WTC11 (cell line): ENCODE results near the gene RPLP1. TPM values are rescaled to one million over a fixed set of nuclear protein-coding genes. Genes with fewer than 3 reads are reported as not detected.

Experiments used
- ATAC-seq: fragments of 200-7000 bp; cut with Tn5 transposase; 2 replicates; pipeline ENCODE4 v1.10.0; 2021; ENCODE audit warnings: mild to moderate bottlenecking, moderate library complexity
- CTCF ChIA-PET: fragments of 300-600 bp; sonication (Branson Sonifier 250); formaldehyde crosslinking; loops from one replicate; lab custom pipeline; 2021; ENCODE audit warnings: antibody characterized with exemption; lab: Charles Lee
- POLR2A ChIA-PET: fragments of 350-600 bp; sonication (Branson Sonifier 250); formaldehyde crosslinking; loops from one replicate; lab custom pipeline; 2021; ENCODE audit warnings: antibody characterized with exemption; lab: Charles Lee
- DNase-seq: peaks from one replicate; pipeline ENCODE4 v3.0.0; 2021; ENCODE audit warnings: low spot score
- H3K27ac Mint-ChIP-seq: 2 replicates; pipeline ENCODE4 v1.8.0; 2021; ENCODE audit warnings: mixed read lengths
- H3K27me3 Mint-ChIP-seq: 2 replicates; pipeline ENCODE4 v1.8.0; 2021; ENCODE audit warnings: low read depth, mild to moderate bottlenecking, moderate library complexity, mixed read lengths
- H3K36me3 Mint-ChIP-seq: 2 replicates; pipeline ENCODE4 v1.8.0; 2021; ENCODE audit warnings: mixed read lengths
- H3K4me1 Mint-ChIP-seq: 2 replicates; pipeline ENCODE4 v1.8.0; 2022; ENCODE audit warnings: mixed read lengths
- H3K4me3 Mint-ChIP-seq: 2 replicates; pipeline ENCODE4 v1.8.0; 2021; ENCODE audit warnings: mild to moderate bottlenecking, moderate library complexity, mixed read lengths
- H3K9me3 Mint-ChIP-seq: 2 replicates; pipeline ENCODE4 v1.8.0; 2021; ENCODE audit warnings: mixed read lengths
- ATF2 ChIP-seq: sonication (generic); formaldehyde crosslinking; IDR thresholded peaks from 2 replicates; pipeline ENCODE4 v1.8.1; 2022; ENCODE audit warnings: low read depth, missing genetic modification reagents, borderline replicate concordance
- ATF3 ChIP-seq: sonication (generic); formaldehyde crosslinking; conservative IDR thresholded peaks from 2 replicates; pipeline ENCODE4 v1.8.1; 2022; ENCODE audit warnings: mild to moderate bottlenecking, missing genetic modification reagents
- CBFB ChIP-seq: sonication (generic); formaldehyde crosslinking; IDR thresholded peaks from 2 replicates; pipeline ENCODE4 v1.8.1; 2022; ENCODE audit warnings: mild to moderate bottlenecking, low read depth, missing genetic modification reagents
- CTCF ChIP-seq: fragments of 200-600 bp; IDR thresholded peaks from 2 replicates; pipeline ENCODE4 v1.8.0; 2022; ENCODE audit warnings: antibody characterized with exemption
- E2F4 ChIP-seq: sonication (generic); formaldehyde crosslinking; IDR thresholded peaks from 2 replicates; pipeline ENCODE4 v1.8.1; 2022; ENCODE audit warnings: low read depth, mild to moderate bottlenecking, moderate library complexity, missing genetic modification reagents, borderline replicate concordance
- ERG ChIP-seq: fragments of 250-450 bp; sonication (Bioruptor Pico); IDR thresholded peaks from 2 replicates; pipeline ENCODE4 v1.8.0; 2021; ENCODE audit warnings: mild to moderate bottlenecking
- FOXP1 ChIP-seq: sonication (generic); formaldehyde crosslinking; IDR thresholded peaks from 2 replicates; pipeline ENCODE4 v1.8.0; 2022; ENCODE audit warnings: missing genetic modification reagents, mild to moderate bottlenecking, moderate library complexity, borderline replicate concordance
- HMGXB4 ChIP-seq: sonication (generic); formaldehyde crosslinking; IDR thresholded peaks from 2 replicates; pipeline ENCODE4 v1.8.1; 2023; ENCODE audit warnings: mild to moderate bottlenecking, moderate library complexity, missing genetic modification reagents
- IRF1 ChIP-seq: sonication (generic); formaldehyde crosslinking; IDR thresholded peaks from 2 replicates; pipeline ENCODE4 v1.8.0; 2023; ENCODE audit warnings: missing genetic modification reagents
- JUN ChIP-seq: sonication (generic); formaldehyde crosslinking; IDR thresholded peaks from 2 replicates; pipeline ENCODE4 v1.8.0; 2023; ENCODE audit warnings: mild to moderate bottlenecking, missing genetic modification reagents
- NFATC4 ChIP-seq: fragments of 250-450 bp; sonication (Bioruptor Pico); IDR thresholded peaks from 2 replicates; pipeline ENCODE4 v1.9.0; 2021; ENCODE audit warnings: mild to moderate bottlenecking
- NR2C2 ChIP-seq: sonication (generic); formaldehyde crosslinking; IDR thresholded peaks from 2 replicates; pipeline ENCODE4 v1.8.0; 2022; ENCODE audit warnings: mild to moderate bottlenecking, missing genetic modification reagents
- ZNF138 ChIP-seq: sonication (generic); formaldehyde crosslinking; conservative IDR thresholded peaks from 2 replicates; pipeline ENCODE4 v1.8.1; 2022; ENCODE audit warnings: mild to moderate bottlenecking, moderate library complexity, missing genetic modification reagents
- ZNF219 ChIP-seq: sonication (generic); formaldehyde crosslinking; IDR thresholded peaks from 2 replicates; pipeline ENCODE4 v1.8.0; 2023; ENCODE audit warnings: missing genetic modification reagents, mild to moderate bottlenecking, borderline replicate concordance
- total RNA-seq: library from RNA; stranded (reverse); gene quantifications from 3 replicates; pipeline ENCODE4 v1.2.3, GENCODE V29; 2021

RPLP1 gene
- total RNA-seq, 1 experiment from 2014 or later: 2,441 TPM

GRCh38 chr15:69497076-69497475 is 44.5 kb downstream of the RPLP1 start:
- CTCF ChIA-PET: no interaction called here
- no peaks in the 10 kb centered on the region for H3K27me3 Mint-ChIP-seq

More at GRCh38 chr15:69497076-69497475, 44.5 kb downstream of the RPLP1 start:
- no peak for DNase-seq
- TF ChIP-seq ERG (CRISPR knock-in tag) (no peak), FOXP1 (CRISPR knock-in tag) (no peak), CBFB (CRISPR knock-in tag) (no peak), ZNF138 (CRISPR knock-in tag) (no peak), HMGXB4 (CRISPR knock-in tag) (no peak), IRF1 (CRISPR knock-in tag) (no peak), CTCF (no peak), JUN (CRISPR knock-in tag) (no peak), ZNF219 (CRISPR knock-in tag) (no peak), ATF2 (CRISPR knock-in tag) (no peak), NR2C2 (no peak), E2F4 (no peak), ATF3 (no peak), NFATC4 (CRISPR knock-in tag) (no peak)
- TF ChIP-seq, all 79 proteins: peak for 0
- Mint-ChIP-seq H3K27ac (no peak overlapping the region), H3K36me3 (no peaks in the 10 kb centered on the region), H3K4me1 (peaks cover 6% of the 10 kb centered on the region), H3K4me3 (no peak overlapping the region), H3K9me3 (no peaks in the 10 kb centered on the region)
- POLR2A ChIA-PET: no interaction called here
- ATAC-seq: no peak
